RPMI7951 (cell line): ENCODE data around the gene CSPG4. TPM values are rescaled to one million over a fixed set of nuclear protein-coding genes. Genes with fewer than 3 reads are reported as not detected.
"Not testable (repeated sequence)": the region's sequence is repeated elsewhere in the genome, so short reads cannot be mapped to it uniquely, and the experiment has no call there.

Experiments
- DNase-seq: peaks from one replicate; pipeline ENCODE4 v3.0.0-alpha.2; 2012; ENCODE audit warnings: low read depth
- total RNA-seq: library from RNA; depleted of rRNA; stranded (reverse); fragments of >200 nt; shearing (Covaris generic); gene quantifications from 2 replicates; pipeline ENCODE4 v1.2.3, GENCODE V29; 2014; rRNA removed

Gene CSPG4, protein sequence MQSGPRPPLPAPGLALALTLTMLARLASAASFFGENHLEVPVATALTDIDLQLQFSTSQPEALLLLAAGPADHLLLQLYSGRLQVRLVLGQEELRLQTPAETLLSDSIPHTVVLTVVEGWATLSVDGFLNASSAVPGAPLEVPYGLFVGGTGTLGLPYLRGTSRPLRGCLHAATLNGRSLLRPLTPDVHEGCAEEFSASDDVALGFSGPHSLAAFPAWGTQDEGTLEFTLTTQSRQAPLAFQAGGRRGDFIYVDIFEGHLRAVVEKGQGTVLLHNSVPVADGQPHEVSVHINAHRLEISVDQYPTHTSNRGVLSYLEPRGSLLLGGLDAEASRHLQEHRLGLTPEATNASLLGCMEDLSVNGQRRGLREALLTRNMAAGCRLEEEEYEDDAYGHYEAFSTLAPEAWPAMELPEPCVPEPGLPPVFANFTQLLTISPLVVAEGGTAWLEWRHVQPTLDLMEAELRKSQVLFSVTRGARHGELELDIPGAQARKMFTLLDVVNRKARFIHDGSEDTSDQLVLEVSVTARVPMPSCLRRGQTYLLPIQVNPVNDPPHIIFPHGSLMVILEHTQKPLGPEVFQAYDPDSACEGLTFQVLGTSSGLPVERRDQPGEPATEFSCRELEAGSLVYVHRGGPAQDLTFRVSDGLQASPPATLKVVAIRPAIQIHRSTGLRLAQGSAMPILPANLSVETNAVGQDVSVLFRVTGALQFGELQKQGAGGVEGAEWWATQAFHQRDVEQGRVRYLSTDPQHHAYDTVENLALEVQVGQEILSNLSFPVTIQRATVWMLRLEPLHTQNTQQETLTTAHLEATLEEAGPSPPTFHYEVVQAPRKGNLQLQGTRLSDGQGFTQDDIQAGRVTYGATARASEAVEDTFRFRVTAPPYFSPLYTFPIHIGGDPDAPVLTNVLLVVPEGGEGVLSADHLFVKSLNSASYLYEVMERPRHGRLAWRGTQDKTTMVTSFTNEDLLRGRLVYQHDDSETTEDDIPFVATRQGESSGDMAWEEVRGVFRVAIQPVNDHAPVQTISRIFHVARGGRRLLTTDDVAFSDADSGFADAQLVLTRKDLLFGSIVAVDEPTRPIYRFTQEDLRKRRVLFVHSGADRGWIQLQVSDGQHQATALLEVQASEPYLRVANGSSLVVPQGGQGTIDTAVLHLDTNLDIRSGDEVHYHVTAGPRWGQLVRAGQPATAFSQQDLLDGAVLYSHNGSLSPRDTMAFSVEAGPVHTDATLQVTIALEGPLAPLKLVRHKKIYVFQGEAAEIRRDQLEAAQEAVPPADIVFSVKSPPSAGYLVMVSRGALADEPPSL (N-terminal part only)
- 31.4 and 52.5 TPM in 2 replicates for total RNA-seq

DNA sequence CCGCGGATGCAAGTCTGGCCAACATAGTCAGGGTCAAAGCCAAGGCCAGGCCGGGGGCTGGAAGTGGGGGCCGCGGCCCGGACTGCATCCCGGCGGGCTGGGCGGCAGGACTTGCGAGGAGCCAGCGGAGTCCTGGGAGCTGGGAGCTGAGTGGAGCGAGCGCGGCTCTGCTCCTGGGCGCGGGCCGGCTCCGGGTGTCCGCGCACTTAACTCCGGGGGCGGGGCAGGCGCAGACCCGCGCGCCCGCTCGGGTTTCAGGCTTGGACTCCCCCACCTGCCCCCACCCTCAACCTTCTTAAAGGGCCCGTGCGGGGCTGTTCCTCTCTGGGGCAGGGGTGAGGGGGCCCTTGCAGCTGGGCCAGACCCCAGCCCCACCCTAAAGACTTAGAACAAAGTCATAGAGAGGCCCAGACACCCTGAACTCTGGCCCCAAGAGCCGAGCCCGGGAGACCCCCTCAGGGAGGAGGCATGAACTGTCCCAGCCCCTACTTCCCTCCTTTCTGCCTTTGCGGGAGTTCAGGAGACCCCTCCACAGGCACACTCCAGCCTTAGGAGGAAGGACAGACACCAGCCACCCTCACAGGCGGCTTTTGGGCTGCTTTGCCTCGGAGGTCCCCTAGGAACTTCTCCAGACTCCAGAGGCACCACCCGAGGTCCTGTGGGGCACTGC lies at the start of gene CSPG4:
CSPG4 (minus strand) TSS at position 181 of the 670 bp plus-strand sequence; CDS start at position 88, 93 bp downstream.
- peak; percentile 77 for DNase-seq

DNA sequence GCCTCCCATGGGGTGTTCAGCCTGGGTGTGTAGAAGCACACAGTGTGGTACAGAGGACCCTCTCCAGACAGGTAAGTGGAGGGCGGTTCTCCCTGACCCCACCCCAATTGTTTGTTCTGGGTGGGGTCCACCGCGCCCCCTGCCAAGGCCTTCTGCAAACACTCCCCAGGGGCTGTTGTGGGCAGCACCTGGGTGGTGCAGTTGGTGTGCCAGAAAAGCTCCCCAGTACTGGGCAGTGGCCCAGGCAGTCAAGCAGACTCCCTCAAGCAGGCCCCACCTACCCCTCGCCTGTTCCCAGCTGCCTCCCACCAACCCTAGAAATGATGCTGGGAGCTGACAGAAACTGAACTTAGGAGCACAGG lies 49.7 kb upstream of the CSPG4 start:
- DNase-seq: not testable (repeated sequence)

DNA sequence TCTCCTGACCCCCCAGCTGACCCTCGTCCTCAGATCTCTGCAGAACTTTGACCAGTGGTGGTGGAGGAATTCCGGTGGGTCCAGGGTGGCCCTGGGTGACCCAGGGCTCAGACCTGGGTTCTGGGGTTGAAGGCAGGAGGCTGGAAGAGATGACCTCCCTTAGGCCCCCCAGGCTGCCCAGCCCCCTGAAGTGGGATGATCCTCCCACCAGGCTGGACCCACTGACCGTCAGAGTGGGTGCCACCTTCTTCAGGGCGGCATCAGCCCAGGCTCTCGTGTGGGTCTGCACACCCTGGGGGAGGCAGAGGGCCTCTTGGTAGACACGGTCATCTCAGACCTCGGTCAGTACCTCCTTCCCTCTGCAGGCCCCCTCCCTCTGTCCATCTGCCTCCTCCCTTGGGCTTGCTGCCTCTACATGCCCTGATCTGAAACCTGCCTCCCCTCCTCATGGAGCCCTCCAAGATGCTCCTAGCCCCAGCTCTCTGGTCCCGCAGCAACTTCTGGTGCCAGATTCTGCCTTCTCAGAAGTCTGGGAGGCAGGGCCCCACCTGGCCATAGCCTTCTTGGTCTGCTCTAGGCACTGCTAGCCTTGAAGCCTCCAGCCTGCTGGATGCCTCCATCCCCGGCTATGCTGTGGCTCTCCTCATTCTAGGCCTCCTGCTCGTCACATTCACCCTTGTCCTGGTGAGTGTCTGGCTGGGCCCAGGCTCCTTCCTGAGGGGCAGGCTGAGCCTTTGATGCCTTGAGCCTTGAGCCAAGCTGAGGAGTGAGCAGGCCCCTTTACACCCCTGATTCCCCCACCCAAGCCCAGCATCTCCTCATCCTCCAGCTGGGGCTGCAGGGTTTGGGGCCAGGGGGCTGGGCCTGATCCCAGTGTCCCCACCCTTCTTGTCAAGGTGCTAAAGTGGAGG lies 49.1 kb upstream of the CSPG4 start:
- no peak for DNase-seq

DNA sequence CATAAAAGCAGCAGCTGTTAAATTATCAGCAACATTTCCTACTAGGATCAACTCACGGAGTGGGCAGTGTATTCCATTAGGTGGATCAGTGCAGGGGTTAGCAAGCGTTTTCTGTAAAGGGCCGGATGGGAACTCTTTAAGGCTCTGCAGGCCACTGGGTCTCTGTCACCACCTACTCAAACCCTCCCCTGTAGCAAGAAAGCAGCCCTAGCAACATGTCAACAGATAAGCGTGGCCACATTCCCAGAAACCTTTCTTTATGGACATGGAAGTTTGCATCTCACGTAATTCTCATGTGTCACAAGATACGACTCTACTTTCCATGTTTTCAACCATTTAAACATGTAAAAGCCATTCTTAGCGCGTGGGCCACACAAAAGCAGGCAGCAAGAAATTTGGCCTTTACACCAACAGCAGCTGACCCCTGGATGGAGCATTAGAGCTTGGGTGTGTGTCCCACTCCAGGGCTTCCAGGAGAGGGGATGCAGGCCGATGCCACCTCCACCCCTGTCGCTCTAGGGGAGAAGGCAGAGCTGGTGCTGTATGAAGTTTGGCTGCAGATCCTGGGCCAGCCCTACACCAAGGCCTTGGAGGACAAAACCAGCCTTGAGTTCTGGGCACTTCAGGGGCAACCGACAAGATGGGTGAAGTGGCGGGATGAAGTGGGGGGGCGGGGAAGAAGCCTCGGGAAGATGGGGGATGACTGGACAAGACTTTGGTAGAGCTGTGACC lies 48.2 kb upstream of the CSPG4 start:
- DNase-seq: no peak

DNA sequence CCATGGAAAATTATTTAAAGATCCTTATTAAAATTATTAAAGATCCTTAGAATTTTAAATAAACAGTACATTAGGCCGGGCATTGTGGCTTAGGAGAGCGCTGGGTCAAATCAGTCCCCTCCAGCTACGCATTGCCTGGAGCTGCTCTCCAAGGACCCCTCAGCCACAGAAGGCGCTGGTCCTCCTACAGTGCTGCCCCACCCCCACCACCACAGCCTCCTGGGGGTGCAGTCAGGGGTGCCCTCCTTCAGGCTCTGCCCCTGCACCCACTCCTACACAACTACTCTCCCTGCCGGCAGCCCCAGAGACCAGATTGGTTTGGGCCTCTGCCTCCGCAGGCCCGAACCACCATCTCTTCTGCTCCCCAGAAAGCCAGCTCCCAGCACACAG lies 47.5 kb upstream of the CSPG4 start:
- not testable (repeated sequence) for DNase-seq

DNA sequence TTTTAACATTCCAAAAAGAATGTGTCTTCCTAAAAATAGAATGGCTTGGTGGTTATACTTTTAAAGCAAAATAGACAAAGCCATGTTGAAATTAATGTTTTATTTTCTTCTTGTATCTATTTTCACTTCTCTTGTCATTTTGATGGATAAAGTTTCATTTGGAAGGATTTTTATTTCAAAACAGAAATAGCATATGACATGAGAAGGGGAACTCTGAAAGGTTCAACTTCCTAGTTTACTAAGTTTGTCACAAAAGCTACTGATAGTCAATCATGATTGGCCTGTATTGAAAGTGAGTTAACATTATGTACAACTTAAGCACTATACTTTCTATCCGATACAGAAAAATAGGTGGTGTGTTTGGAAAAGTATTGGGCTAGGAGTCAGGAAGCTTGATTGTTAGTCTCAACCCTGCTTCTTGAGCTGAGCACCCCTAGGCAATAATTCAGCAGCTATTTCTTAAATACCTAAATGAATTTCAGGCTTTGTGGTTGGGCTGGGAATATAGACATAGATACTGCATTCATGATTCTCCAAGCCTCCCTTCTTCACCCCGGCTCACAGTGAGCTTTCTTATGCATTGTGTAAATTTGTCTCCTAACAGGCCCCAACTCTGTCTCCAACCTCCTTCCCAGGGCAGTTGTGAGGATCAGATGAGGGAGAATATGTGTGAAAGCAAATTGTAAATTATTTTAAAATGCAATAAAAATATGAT lies 46.9 kb upstream of the CSPG4 start:
- DNase-seq: no peak

DNA sequence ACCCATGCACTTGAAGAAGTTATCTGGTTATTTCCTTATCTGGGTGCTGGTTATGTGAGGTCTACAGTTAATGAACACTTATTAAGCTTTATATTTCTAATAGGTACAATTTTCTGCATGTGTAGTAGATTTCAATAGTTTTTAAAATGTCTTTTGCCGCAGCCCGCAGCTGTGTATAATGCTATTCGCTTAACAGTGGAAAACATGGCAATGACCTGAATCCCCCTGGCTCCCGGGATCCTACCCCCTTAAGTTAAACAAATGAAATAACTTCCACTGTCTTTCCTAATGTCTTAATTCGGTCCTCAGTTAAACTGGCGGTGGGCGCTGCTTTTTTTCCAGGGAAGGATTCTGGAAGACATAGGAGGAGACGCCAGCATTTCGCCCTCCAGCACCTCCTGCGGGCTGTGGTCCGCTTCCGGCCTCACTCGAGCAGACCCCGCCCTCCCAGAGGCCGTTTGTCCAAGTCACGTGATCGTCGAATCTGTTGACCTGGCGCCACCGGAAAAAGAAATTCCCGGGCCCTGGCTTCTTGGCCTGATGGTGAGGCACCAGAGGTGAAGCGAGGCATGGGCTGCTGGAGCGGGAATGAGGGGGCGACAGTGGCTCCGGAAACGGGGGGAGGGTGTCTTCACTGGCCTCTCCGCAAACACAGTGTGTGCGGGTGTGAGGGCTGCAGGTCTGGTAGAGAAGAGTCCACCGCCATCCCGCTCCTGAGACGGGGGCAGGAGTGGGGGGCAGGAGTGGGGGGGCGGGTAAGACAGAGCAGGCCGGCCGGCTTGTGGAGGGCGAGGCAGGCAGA lies 45.6 kb upstream of the CSPG4 start:
- DNase-seq: peak; percentile 89

DNA sequence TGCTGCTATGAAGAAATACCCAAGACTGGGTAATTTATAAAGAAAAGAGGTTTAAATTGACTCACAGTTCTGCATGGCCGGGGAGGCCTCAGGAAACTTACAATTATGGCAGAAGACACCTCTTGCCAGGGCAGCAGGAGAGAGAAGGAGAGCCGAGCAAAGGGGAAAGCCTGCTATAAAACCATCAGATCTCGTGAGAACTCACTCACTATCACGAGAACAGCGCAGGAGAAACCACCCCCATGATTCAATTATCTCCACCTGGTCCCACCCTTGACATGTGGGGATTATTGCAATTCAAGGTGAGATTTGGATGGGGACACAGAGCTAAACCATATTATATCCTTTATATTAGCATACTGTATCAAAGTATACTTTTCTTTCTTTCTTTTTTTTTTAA lies 42.2 kb upstream of the CSPG4 start:
- not testable (repeated sequence) for DNase-seq

DNA sequence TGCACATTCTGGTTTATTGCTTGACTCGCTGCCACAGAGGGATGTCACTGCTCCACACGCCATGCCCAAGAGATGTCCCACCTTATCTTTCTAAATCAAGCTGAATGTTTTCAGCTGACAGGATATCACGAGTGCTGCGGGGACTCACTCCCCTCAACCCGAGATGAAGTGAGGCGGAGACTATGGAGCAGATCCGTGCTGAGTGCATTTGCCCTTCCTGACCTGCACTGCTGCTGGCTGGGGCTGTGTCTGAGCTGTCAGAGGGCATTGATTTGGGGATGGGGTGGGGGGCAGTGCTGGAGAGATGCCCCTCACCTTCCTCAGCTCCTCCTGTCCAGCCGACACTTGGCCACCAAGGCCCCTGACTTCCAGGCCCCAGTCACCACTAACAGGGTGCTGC lies 40.5 kb upstream of the CSPG4 start:
- DNase-seq: no peak

DNA sequence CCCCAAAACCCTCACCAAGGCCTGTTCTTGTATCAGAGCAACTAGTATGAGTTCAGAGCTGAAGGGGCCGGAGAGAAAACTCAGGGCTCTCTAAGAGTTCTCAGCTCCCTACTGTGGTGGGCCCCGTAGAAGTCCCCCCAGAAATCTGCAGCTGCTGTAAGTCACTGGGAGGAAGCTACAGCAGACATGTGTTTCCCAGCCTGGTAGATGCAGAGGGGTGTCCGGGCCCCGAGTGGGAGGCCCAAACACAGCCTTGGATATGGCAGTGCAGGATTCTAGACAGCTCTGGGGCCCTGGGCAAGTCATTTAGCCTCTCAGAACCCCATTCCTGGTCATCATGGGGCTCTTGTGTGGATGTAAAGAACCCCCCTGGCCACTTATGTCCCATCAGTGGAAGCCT lies 39.2 kb upstream of the CSPG4 start:
- no peak for DNase-seq

DNA sequence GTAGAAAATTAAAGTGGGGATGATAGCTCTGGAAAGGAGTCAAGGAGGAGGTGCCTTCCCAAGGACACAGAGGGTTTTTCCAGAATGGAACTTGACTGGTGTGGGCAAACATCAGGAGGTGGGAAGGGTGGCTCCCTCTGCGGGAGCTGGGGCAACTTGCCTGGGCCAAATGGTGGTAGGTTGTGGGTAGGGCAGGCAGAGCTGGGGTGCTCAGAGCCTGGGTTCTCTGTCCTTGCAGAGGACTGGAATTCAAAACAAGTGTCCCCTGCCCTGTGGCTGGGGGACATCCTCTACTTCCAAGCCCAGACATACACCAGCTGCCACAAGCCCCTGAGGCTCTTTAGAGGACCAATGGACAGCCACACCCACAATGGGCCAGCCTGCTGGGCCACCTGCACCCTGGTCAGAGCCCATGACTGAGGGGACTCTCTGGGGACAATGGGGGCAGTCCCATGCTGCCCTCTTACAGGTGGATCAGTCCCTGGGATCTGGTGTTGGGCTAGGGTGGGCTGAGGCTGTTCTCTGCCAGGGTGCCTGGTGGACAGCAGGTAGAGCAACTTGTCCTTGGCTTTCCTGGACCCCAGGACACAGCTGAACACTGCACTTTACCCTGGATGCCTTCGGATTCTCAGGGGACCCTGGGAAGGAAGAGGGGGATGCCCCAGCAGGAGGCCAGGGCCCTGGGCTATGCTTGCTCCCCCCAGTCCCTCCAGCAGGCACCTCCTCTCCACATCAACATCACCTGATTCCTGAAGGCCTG lies 38.6 kb upstream of the CSPG4 start:
- DNase-seq: no peak

DNA sequence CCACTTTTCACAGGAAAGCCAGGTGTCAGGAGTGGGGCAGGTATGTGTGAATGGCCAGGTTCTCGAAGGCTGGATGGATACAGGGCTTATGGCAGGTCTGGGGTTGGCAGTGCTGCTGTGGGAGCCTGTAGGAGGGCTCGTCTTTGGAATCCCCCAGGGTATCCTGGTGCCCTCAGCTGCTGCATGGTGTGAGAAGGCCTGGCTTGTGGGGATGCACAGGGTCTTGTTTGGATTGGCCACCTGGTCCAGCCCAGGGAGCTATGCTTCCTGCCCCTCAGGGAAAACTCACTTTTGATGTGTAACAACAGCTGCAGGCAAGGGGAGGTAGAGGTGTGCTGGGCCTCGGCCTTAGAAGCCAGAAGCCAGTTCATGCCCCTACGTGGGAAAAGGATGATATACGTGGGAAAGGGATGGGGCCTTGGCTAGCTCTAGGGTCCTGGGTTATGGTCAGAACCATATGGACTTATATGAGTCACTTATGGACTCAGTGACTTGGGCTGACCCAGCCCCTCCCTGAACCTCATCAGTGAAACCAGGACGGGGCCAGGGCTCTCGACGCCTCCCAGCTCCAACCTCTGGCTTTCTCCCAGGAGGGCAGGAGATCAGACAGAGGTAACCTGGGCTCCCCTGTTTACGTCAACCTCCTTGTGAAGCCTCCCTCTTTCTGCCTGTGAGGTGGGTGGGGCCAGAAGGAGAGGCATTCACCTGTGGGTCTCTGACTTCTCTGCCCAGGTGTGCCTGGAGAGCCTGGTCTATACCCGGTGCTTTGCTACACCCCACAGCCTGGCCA lies 37.8 kb upstream of the CSPG4 start:
- no peak for DNase-seq

DNA sequence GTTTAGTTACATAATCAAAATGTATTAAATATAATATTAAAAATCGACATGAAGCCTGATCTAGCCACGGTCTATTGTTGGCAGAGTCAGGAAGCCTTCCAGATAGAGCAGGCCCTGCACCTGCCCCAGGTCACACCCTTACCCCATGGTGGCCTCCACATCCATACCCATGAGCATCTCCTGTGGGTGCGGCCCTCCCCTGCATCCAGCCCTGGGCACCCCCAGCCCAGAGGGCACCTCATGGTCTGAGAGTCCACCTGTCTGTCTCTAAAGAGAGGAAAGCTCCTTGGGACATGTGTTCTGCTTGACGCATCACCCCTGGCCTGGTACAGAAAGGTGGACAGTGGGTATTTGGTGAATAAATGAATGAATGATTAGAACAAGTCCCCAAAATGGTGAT lies 37.2 kb upstream of the CSPG4 start:
- DNase-seq: no peak

DNA sequence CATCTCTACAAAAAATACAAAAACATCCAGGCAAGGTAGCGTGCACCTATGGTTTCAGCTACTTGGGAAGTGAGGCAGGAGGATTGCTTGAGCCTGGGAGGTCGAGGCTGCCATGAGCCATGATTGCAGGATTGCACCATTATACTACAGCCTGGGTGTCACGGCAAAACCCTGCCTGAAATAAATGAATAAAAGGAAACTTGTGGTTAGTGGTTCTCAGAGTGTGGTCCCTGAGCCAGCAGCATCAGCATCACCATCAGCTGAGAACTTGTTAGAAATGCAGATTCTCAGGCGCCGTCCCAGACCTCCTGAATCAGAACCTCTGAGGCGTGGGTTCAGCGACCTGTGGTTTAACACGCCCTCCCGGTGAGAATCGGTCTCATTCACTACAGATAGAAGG lies 36.2 kb upstream of the CSPG4 start:
- DNase-seq: not testable (repeated sequence)

DNA sequence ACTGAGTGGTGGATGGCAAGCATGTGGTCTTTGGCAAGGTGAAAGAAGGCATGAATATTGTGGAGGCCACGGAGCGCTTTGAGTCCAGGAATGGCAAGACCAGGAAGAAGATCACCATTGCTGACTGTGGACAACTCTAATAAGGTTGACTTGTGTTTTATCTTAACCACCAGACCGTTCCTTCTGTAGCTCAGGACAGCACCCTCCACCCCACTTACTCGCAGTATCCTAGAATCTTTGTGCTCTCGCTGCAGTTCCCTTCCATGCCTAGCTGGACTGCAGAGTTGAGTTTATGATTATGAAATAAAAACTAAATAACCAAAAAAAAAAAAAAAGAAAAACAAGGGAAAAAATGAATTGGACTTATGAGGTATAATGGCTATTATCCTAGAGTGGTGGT lies 34.5 kb upstream of the CSPG4 start:
- DNase-seq: not testable (repeated sequence)

DNA sequence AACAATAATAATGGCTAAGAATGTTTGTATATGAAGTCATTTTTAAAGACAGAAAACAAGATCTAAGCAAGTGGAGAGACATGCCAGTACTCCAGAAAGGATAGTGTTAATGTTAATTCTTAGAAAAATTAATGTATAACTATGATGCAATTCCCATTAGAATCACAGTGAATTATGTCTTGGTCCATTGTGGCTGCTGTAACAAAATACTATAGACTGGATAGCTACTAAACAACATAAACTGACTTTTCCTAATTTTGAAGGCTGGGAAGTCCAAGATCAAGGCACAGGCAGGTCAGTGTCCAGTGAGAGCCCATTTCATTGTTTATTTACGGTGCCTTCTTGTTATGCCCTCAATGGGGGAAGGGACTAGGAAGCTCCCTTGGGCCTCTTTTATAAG lies 32.7 kb upstream of the CSPG4 start:
- DNase-seq: no peak

DNA sequence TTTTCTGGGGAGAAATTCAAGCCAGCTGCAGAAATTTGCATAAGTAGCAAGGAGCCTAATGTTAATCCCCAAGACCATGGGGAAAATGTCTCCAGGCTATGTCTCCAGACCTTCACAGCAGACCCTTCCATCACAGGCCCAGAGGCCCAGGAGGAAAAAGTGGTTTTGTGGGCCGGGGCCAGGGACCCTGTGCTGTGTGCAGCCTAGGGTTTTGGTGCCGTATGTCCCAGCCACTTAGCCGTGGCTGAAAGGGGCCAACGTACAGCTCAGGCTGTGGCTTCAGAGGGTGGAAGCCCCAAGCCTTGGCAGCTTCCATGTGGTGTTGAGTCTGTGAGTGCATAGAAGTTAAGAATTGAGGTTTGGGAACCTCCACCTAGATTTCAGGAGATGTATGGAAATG lies 29.7 kb upstream of the CSPG4 start:
- DNase-seq: not testable (repeated sequence)
